H9 (cell line): ENCODE data around the gene SLC4A2. TPM values are rescaled to one million over a fixed set of nuclear protein-coding genes. Genes with fewer than 3 reads are reported as not detected.

Source experiments
- DNase-seq: peaks from one replicate; pipeline ENCODE4 v3.0.0-alpha.2; 2017
- H2AFZ ChIP-seq: one replicate; pipeline ENCODE4 v1.6.1; 2013; ENCODE audit warnings: mild to moderate bottlenecking, low read length, control low read depth, moderate library complexity
- H2AK5ac ChIP-seq: 2 replicates; pipeline ENCODE4 v1.6.1; 2013; ENCODE audit warnings: low read length, control low read depth, mixed read lengths; ENCODE audit not compliant: insufficient read length
- H2BK120ac ChIP-seq: one replicate; pipeline ENCODE4 v1.6.1; 2013; ENCODE audit warnings: low read depth, mild to moderate bottlenecking, low read length, control low read depth, inconsistent platforms; ENCODE audit not compliant: poor library complexity, severe bottlenecking
- H2BK12ac ChIP-seq: 2 replicates; pipeline ENCODE4 v1.6.1; 2013; ENCODE audit warnings: low read length, control low read depth, mixed read lengths, low read depth; ENCODE audit not compliant: insufficient read length
- H2BK15ac ChIP-seq: 2 replicates; pipeline ENCODE4 v1.6.1; 2013; ENCODE audit warnings: low read depth, low read length, control low read depth
- H2BK20ac ChIP-seq: one replicate; pipeline ENCODE4 v1.6.1; 2013; ENCODE audit warnings: low read depth, mild to moderate bottlenecking, low read length, control low read depth, inconsistent platforms; ENCODE audit not compliant: poor library complexity, severe bottlenecking
- H2BK5ac ChIP-seq: 2 replicates; pipeline ENCODE4 v1.6.1; 2013; ENCODE audit warnings: low read length, control low read depth, mixed read lengths; ENCODE audit not compliant: insufficient read length
- H3K14ac ChIP-seq: 2 replicates; pipeline ENCODE4 v1.6.1; 2013; ENCODE audit warnings: low read length, control low read depth; ENCODE audit not compliant: insufficient read depth
- H3K18ac ChIP-seq: 2 replicates; pipeline ENCODE4 v1.6.1; 2013; ENCODE audit warnings: low read depth, mild to moderate bottlenecking, mixed read lengths, low read length, control low read depth; ENCODE audit not compliant: insufficient read length
- H3K23ac ChIP-seq: 2 replicates; pipeline ENCODE4 v1.6.1; 2013; ENCODE audit warnings: low read length, control low read depth, mixed read lengths, low read depth; ENCODE audit not compliant: insufficient read length
- H3K23me2 ChIP-seq: 2 replicates; pipeline ENCODE4 v1.6.1; 2013; ENCODE audit warnings: low read depth, mild to moderate bottlenecking, mixed read lengths, low read length, control low read depth; ENCODE audit not compliant: insufficient read length, poor library complexity, severe bottlenecking
- H3K27ac ChIP-seq: 2 replicates; pipeline ENCODE4 v1.5.1; 2013; ENCODE audit warnings: low read length, control low read depth, mixed read lengths, low read depth; ENCODE audit not compliant: insufficient read length
- H3K27me3 ChIP-seq: 2 replicates; pipeline ENCODE4 v1.6.1; 2013; ENCODE audit warnings: low read length, control low read depth, inconsistent platforms; ENCODE audit not compliant: insufficient read depth
- H3K4ac ChIP-seq: 2 replicates; pipeline ENCODE4 v1.6.1; 2013; ENCODE audit warnings: low read depth, mild to moderate bottlenecking, control low read depth, inconsistent platforms, low read length, moderate library complexity
- H3K4me1 ChIP-seq: 2 replicates; pipeline ENCODE4 v1.6.1; 2013; ENCODE audit warnings: low read length, control low read depth, inconsistent platforms; ENCODE audit not compliant: insufficient read depth
- H3K4me2 ChIP-seq: 2 replicates; pipeline ENCODE4 v1.6.1; 2013; ENCODE audit warnings: low read length, control low read depth, mixed read lengths; ENCODE audit not compliant: insufficient read length, insufficient read depth
- H3K56ac ChIP-seq: 2 replicates; pipeline ENCODE4 v1.6.1; 2013; ENCODE audit warnings: low read depth, mild to moderate bottlenecking, mixed read lengths, low read length, control low read depth; ENCODE audit not compliant: insufficient read length
- H3K79me1 ChIP-seq: 2 replicates; pipeline ENCODE4 v1.6.1; 2013; ENCODE audit warnings: low read depth, mild to moderate bottlenecking, moderate library complexity, low read length, control low read depth, inconsistent platforms; ENCODE audit not compliant: insufficient read depth, poor library complexity, severe bottlenecking
- H3K79me2 ChIP-seq: 2 replicates; pipeline ENCODE4 v1.6.1; 2013; ENCODE audit warnings: low read length, control low read depth, inconsistent platforms; ENCODE audit not compliant: insufficient read depth
- H3K9ac ChIP-seq: 2 replicates; pipeline ENCODE4 v1.6.1; 2013; ENCODE audit warnings: low read length, control low read depth, mixed read lengths; ENCODE audit not compliant: insufficient read length; ENCODE audit errors: extremely low read depth
- H3K9me3 ChIP-seq: one replicate; pipeline ENCODE4 v1.6.1; 2013; ENCODE audit warnings: low read depth, low read length, inconsistent platforms; ENCODE audit not compliant: control insufficient read depth
- H3T11ph ChIP-seq: one replicate; pipeline ENCODE4 v1.6.1; 2013; ENCODE audit warnings: mild to moderate bottlenecking, low read length, control low read depth, inconsistent platforms
- H4K20me1 ChIP-seq: one replicate; pipeline ENCODE4 v1.6.1; 2013; ENCODE audit not compliant: control insufficient read depth, insufficient read length, insufficient read depth
- H4K5ac ChIP-seq: 2 replicates; pipeline ENCODE4 v1.6.1; 2013; ENCODE audit warnings: low read depth, mild to moderate bottlenecking, mixed read lengths, low read length, control low read depth; ENCODE audit not compliant: insufficient read length
- H4K8ac ChIP-seq: replicated peaks from 2 replicates; pipeline ENCODE4 v1.6.1; 2013; ENCODE audit warnings: low read length, control low read depth, mixed read lengths, low read depth; ENCODE audit not compliant: insufficient read length
- H4K91ac ChIP-seq: 2 replicates; pipeline ENCODE4 v1.6.1; 2013; ENCODE audit warnings: low read depth, mild to moderate bottlenecking, moderate library complexity, mixed read lengths, low read length, control low read depth; ENCODE audit not compliant: insufficient read length
- H3K27ac Mint-ChIP-seq, 3 experiments: 2 replicates in 2 of 3; 3 replicates in 1 of 3; pipeline ENCODE4 v1.8.0; 2020 to 2021; ENCODE audit warnings: mixed read lengths in 3 of 3, mild to moderate bottlenecking in 1 of 3, moderate library complexity in 1 of 3
- H3K27me3 Mint-ChIP-seq: 2 replicates; pipeline ENCODE4 v1.8.0; 2021; ENCODE audit warnings: low read depth, mild to moderate bottlenecking, moderate library complexity, mixed read lengths
- H3K36me3 Mint-ChIP-seq, 3 experiments: 2 replicates in 2 of 3; 3 replicates in 1 of 3; pipeline ENCODE4 v1.8.0; 2020 to 2021; ENCODE audit warnings: low read depth in 3 of 3, mixed read lengths in 3 of 3; ENCODE audit not compliant: insufficient read depth in 1 of 3
- H3K4me1 Mint-ChIP-seq, 2 experiments: 2 replicates each; pipeline ENCODE4 v1.8.0; 2020; ENCODE audit warnings: mixed read lengths in 2 of 2
- H3K4me3 Mint-ChIP-seq, 2 experiments: 2 replicates in 1 of 2; 3 replicates in 1 of 2; pipeline ENCODE4 v1.8.0; 2020 to 2021; ENCODE audit warnings: mild to moderate bottlenecking in 2 of 2, mixed read lengths in 2 of 2, moderate library complexity in 1 of 2
- H3K9me3 Mint-ChIP-seq, 2 experiments: 2 replicates in 1 of 2; 3 replicates in 1 of 2; pipeline ENCODE4 v1.8.0; 2020; ENCODE audit warnings: mild to moderate bottlenecking in 2 of 2, mixed read lengths in 2 of 2, moderate library complexity in 1 of 2
- CTCF ChIP-seq: fragments of 200-600 bp; sonication (generic); conservative IDR thresholded peaks from 3 replicates; pipeline ENCODE4 v1.8.0; 2021; ENCODE audit warnings: antibody characterized with exemption, mild to moderate bottlenecking
- WGBS: extraction: QIAGEN DNeasy Blood & Tissue Kit; methylation state at CpG from one replicate; pipeline ENCODE4 v1.1.7; 2013; ENCODE audit warnings: missing lambda C conversion rate, low lambda C conversion rate, mixed read lengths; ENCODE audit not compliant: insufficient read length; ENCODE audit errors: extremely low coverage; 5-methylcytosine and 5-hydroxymethylcytosine counted together
- total RNA-seq: library from RNA; stranded (reverse); gene quantifications from 2 replicates; pipeline ENCODE4 v1.2.1, GENCODE V29; 2021

SLC4A2 gene
- total RNA-seq, 1 experiment from 2014 or later: 136 TPM

GRCh38 chr7:151010037-151010306 lies 49.4 kb upstream of the SLC4A2 start:
- no CpG with 5 or more reads among the region's 7 CpGs for WGBS
- H4K5ac ChIP-seq: no peak overlapping the region
- no peak overlapping the region for H2BK5ac ChIP-seq
- H3K9ac ChIP-seq: no peak overlapping the region
- H3K79me2 ChIP-seq: no peaks in the 10 kb centered on the region
- no peaks in the 10 kb centered on the region for H3K79me1 ChIP-seq
- no peak overlapping the region for H4K91ac ChIP-seq
- no peak overlapping the region; the same call in 1 of the 2 replicates for H3K14ac ChIP-seq
- no peak overlapping the region for H2BK15ac ChIP-seq
- no peak overlapping the region for H3K56ac ChIP-seq
- H3K27me3 ChIP-seq: no peaks in the 10 kb centered on the region
- no peak overlapping the region for H2AK5ac ChIP-seq
- H3K4me1 ChIP-seq: peaks cover 4% of the 10 kb centered on the region; the same call in 1 of the 2 replicates
- H3K4me3 Mint-ChIP-seq: no peak overlapping the region; a peak in 1 of 5 replicates
- peaks cover 21 to 49% of the 10 kb centered on the region in 2 experiments for H3K4me1 Mint-ChIP-seq
- peaks cover 8% of the 10 kb centered on the region for H3K23me2 ChIP-seq
- H3K18ac ChIP-seq: no peak overlapping the region
- no peak overlapping the region for H3K27ac ChIP-seq
- H4K20me1 ChIP-seq: no peaks in the 10 kb centered on the region
- no peak overlapping the region for H3K23ac ChIP-seq
- peaks cover 0 to 2% (median 1%) of the 10 kb centered on the region in 3 experiments; a peak in 2 of 7 replicates for H3K36me3 Mint-ChIP-seq
- no peak overlapping the region for H2BK12ac ChIP-seq
- no peak overlapping the region for H4K8ac ChIP-seq
- no peak overlapping the region for H3T11ph ChIP-seq
- peaks cover 28% of the 10 kb centered on the region for H3K27me3 Mint-ChIP-seq
- DNase-seq: no peak
- H3K4me2 ChIP-seq: no peak overlapping the region
- no peak overlapping the region for H2BK20ac ChIP-seq
- no peak overlapping the region for H2BK120ac ChIP-seq
- H3K9me3 Mint-ChIP-seq: no peaks in the 10 kb centered on the region
- H3K27ac Mint-ChIP-seq: no peak overlapping the region
- TF ChIP-seq CTCF: no peak
- H3K4ac ChIP-seq: no peak overlapping the region
- no peaks in the 10 kb centered on the region for H3K9me3 ChIP-seq
- H2AFZ ChIP-seq: no peak overlapping the region
